GM13976 (cell line): ENCODE data around the gene CHST15.

ENCODE experiments used
- DNase-seq: peaks from one replicate; pipeline ENCODE4 v3.0.0; 2012; ENCODE audit warnings: low spot score
- CTCF ChIP-seq: IDR thresholded peaks from 2 replicates; pipeline ENCODE4 v1.5.1; 2012; ENCODE audit warnings: borderline replicate concordance, mild to moderate bottlenecking; ENCODE audit not compliant: insufficient read depth; ENCODE audit errors: extremely low read depth, missing control alignments, control extremely low read depth
- in situ Hi-C: fragments of 300-500 bp; cut with MboI; formaldehyde crosslinking; loops from one replicate; pipeline ENCODE4 v1.12.0; 2022; ENCODE audit warnings: low sequenced_read_pairs, mixed read lengths, inconsistent platforms; ENCODE audit not compliant: unreplicated experiment

Gene CHST15

GRCh38 chr10:124124769-124125161, 31.4 kb upstream of the CHST15 start:
- TF ChIP-seq CTCF = no peak
- DNase-seq = no peak
- in situ Hi-C loops = no loop called here

DNA sequence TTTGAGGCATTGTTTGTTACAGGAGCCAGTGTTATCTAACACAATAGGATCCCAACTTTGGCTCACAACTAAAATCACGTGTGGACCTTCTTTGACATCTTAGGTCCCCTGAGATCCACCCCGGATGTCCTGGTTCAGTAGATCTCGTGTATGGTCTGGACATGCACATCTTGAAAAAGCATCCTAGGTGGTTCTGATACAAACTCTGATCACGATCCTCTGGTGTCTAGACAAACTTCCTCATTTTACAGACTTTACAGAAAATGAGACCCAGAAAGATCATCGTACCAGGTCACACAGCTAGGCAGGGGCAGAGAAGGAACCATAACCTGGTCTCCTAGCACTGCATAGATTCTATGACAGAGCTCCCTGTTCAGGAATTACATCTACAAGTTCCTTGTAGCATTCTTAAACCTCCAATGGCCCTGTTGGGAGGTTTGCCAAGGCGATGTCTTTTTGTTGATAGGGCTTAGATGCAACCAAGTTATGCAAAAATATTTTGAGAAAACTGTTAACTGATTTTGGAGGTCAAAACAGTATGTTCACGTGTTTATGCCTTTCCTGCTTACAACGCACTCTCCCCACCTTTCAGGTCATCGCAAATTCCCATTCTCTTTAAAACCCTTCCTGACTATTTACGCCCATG, 30.8 kb upstream of the CHST15 start:
- TF ChIP-seq CTCF = no peak
- DNase-seq = no peak
- in situ Hi-C loops = no loop called here

DNA sequence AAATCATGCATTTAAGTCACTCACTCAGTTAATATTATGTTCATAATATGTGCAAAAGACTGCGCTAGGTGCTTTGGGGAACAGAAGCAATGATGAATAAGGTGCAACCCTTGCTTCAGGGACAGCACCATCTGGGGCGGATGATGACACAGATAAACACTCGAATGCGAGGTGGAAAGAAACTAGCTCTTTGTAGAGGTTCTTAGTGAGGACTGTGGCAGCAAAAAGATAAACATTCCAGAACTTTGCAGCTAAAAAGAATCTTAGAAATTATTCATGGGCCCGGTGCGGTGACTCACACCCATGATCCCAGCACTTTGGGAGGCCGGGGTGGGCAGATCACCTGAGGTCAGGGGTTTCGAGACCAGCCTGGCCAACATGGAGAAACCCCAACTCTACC, 29.8 kb upstream of the CHST15 start:
- TF ChIP-seq CTCF = no peak
- no peak for DNase-seq
- in situ Hi-C loops = no loop called here

DNA sequence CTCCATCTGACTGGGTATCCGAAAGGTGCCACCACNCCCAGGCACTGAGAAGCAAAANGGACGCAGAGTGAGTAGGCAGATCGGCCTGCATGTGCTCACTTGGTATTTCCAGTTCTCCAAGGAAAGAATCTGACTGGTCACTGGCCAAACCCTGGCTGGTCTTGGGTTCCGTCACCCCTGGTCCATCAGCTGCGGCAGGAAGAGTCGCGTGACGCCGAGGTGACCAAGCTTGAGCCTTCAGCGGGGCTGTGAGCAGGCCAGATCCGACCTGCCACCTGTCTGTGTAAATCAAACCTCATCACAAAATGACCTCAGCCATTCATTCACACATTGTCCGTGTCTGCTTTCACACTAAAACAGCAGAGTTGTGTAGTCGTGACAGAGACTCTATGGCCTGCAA, 28.8 kb upstream of the CHST15 start:
- in situ Hi-C loops = no loop called here
- TF ChIP-seq CTCF = no peak
- no peak for DNase-seq

GRCh38 chr10:124120410-124121061, 27.1 kb upstream of the CHST15 start:
- TF ChIP-seq CTCF = no peak
- no peak for DNase-seq
- in situ Hi-C loops = no loop called here

- no peak for DNase-seq
- TF ChIP-seq CTCF = no peak
- in situ Hi-C loops = no loop called here
Measured at GRCh38 chr10:124119946-124120345, 26.5 kb upstream of the CHST15 start.

DNA sequence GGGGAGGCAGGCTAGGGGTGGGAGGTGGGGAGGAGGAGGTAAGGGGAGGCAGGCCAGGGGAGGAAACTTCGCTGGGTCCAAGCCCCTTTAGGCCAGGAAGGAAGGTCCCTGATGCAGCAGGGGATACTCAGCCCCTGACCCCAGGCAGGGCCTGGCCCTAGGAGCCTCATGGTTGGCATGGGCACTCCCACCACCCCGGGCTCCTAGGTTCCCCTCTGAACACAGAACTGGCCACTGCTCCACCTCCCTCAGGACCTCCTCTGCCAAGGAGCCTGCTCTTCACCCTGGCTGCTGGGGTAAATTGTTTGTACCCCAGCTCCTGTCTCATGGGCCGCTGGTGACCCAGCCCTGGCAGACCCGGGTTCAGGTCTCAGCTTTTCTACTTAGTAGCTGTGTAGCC, 25.8 kb upstream of the CHST15 start:
- in situ Hi-C loops = no loop called here
- no peak for DNase-seq
- no peak for TF ChIP-seq CTCF
